Trophoblast cell (in vitro differentiated cells and primary cell): ENCODE data around the gene UBASH3B.
A peak's percentile ranks its signal among the peaks of the same experiment; 100 is the strongest.

ENCODE experiments used
- DNase-seq, 2 donors: peaks; one replicate each; pipeline ENCODE4 v3.0.0-alpha.2; 2016
- H2AFZ ChIP-seq: 2 replicates; pipeline ENCODE4 v1.6.1; 2013; ENCODE audit warnings: low read length, moderate library complexity, mild to moderate bottlenecking; ENCODE audit not compliant: insufficient read depth, poor library complexity
- H2AK5ac ChIP-seq: 2 replicates; pipeline ENCODE4 v1.6.1; 2013; ENCODE audit warnings: mild to moderate bottlenecking, low read length
- H2BK120ac ChIP-seq: 2 replicates; pipeline ENCODE4 v1.6.1; 2013; ENCODE audit warnings: low read length, mild to moderate bottlenecking, moderate library complexity; ENCODE audit not compliant: insufficient read depth, poor library complexity
- H2BK12ac ChIP-seq: 2 replicates; pipeline ENCODE4 v1.6.1; 2013; ENCODE audit warnings: mild to moderate bottlenecking, low read length, moderate library complexity
- H2BK5ac ChIP-seq: 2 replicates; pipeline ENCODE4 v1.6.1; 2013; ENCODE audit warnings: low read length, low read depth, moderate library complexity, mild to moderate bottlenecking; ENCODE audit not compliant: poor library complexity
- H3K14ac ChIP-seq: 2 replicates; pipeline ENCODE4 v1.6.1; 2013; ENCODE audit warnings: mild to moderate bottlenecking, low read length
- H3K18ac ChIP-seq: 2 replicates; pipeline ENCODE4 v1.6.1; 2013; ENCODE audit warnings: mild to moderate bottlenecking, low read length
- H3K23ac ChIP-seq: 2 replicates; pipeline ENCODE4 v1.6.1; 2013; ENCODE audit warnings: low read length
- H3K27ac ChIP-seq: 2 replicates; pipeline ENCODE4 v1.5.1; 2013; ENCODE audit warnings: low read depth, mild to moderate bottlenecking, inconsistent platforms, low read length, moderate library complexity
- H3K27me3 ChIP-seq: 2 replicates; pipeline ENCODE4 v1.6.1; 2013; ENCODE audit warnings: inconsistent platforms, mild to moderate bottlenecking, low read length, moderate library complexity; ENCODE audit not compliant: insufficient read depth
- H3K36me3 ChIP-seq, 2 experiments: 1 replicate in 1 of 2; 2 replicates in 1 of 2; pipeline ENCODE4 v1.6.1; 2013; ENCODE audit warnings: low read length in 2 of 2, mild to moderate bottlenecking in 2 of 2, moderate library complexity in 1 of 2; ENCODE audit not compliant: insufficient read depth in 2 of 2, control insufficient read depth in 1 of 2
- H3K4ac ChIP-seq: 2 replicates; pipeline ENCODE4 v1.6.1; 2013; ENCODE audit warnings: low read depth, mild to moderate bottlenecking, low read length, moderate library complexity
- H3K4me1 ChIP-seq, 2 experiments: 1 replicate in 1 of 2; 2 replicates in 1 of 2; pipeline ENCODE4 v1.6.1; 2013; ENCODE audit warnings: low read length in 2 of 2, mild to moderate bottlenecking in 2 of 2, moderate library complexity in 1 of 2; ENCODE audit not compliant: insufficient read depth in 2 of 2, control insufficient read depth in 1 of 2
- H3K4me2 ChIP-seq: 2 replicates; pipeline ENCODE4 v1.6.1; 2013; ENCODE audit warnings: inconsistent platforms, mild to moderate bottlenecking, low read length, moderate library complexity
- H3K4me3 ChIP-seq: 2 replicates; pipeline ENCODE4 v1.5.1; 2013; ENCODE audit warnings: mild to moderate bottlenecking, low read depth, low read length, inconsistent platforms
- H3K79me1 ChIP-seq: one replicate; pipeline ENCODE4 v1.6.1; 2013; ENCODE audit warnings: low read length
- H3K79me2 ChIP-seq: 2 replicates; pipeline ENCODE4 v1.6.1; 2013; ENCODE audit warnings: low read length, mild to moderate bottlenecking; ENCODE audit not compliant: control insufficient read depth, insufficient read depth, poor library complexity
- H3K9ac ChIP-seq: 2 replicates; pipeline ENCODE4 v1.6.1; 2013; ENCODE audit warnings: mild to moderate bottlenecking, low read length
- H3K9me3 ChIP-seq: 2 replicates; pipeline ENCODE4 v1.6.1; 2013; ENCODE audit warnings: low read depth, mild to moderate bottlenecking, control low read depth, inconsistent platforms, low read length; ENCODE audit not compliant: insufficient read depth
- H4K12ac ChIP-seq: 2 replicates; pipeline ENCODE4 v1.6.1; 2013; ENCODE audit warnings: low read depth, mild to moderate bottlenecking, low read length, moderate library complexity
- H4K8ac ChIP-seq: 2 replicates; pipeline ENCODE4 v1.6.1; 2013; ENCODE audit warnings: low read depth, mild to moderate bottlenecking, low read length, moderate library complexity
- H4K91ac ChIP-seq: one replicate; pipeline ENCODE4 v1.6.1; 2013; ENCODE audit warnings: low read depth, mild to moderate bottlenecking, low read length, moderate library complexity
- WGBS: extraction: QIAGEN DNeasy Blood & Tissue Kit; methylation state at CpG from one replicate; pipeline ENCODE4 v1.1.7; 2013; ENCODE audit warnings: missing lambda C conversion rate; ENCODE audit not compliant: insufficient read length, insufficient coverage; ENCODE audit errors: extremely low coverage; 5-methylcytosine and 5-hydroxymethylcytosine counted together

Gene UBASH3B

GRCh38 chr11:122775675-122776271, 120.3 kb downstream of the UBASH3B start:
- no peak overlapping the region for H2AFZ ChIP-seq
- DNase-seq, result no peak
- no CpG with 5 or more reads among the region's 3 CpGs for WGBS
- no peak overlapping the region for H3K27ac ChIP-seq
- H3K79me1 ChIP-seq, result peaks cover 23% of the 10 kb centered on the region
- no peak overlapping the region for H2BK12ac ChIP-seq
- H3K9me3 ChIP-seq, result peaks cover 2% of the 10 kb centered on the region
- peaks cover 28 to 33% of the 10 kb centered on the region in 2 experiments for H3K4me1 ChIP-seq
- no peak overlapping the region for H3K23ac ChIP-seq
- H4K91ac ChIP-seq, result no peak overlapping the region
- no peak overlapping the region for H2BK5ac ChIP-seq
- H3K4ac ChIP-seq, result no peak overlapping the region
- no peak overlapping the region for H4K12ac ChIP-seq
- H3K79me2 ChIP-seq, result peaks cover 12% of the 10 kb centered on the region
- no peak overlapping the region for H3K14ac ChIP-seq
- H2BK120ac ChIP-seq, result no peak overlapping the region
- no peak overlapping the region for H3K9ac ChIP-seq
- peaks cover 9 to 17% of the 10 kb centered on the region in 2 experiments for H3K36me3 ChIP-seq
- H3K4me3 ChIP-seq, result no peak overlapping the region
- no peaks in the 10 kb centered on the region for H3K27me3 ChIP-seq
- H2AK5ac ChIP-seq, result no peak overlapping the region
- no peak overlapping the region for H3K18ac ChIP-seq
- no peak overlapping the region for H4K8ac ChIP-seq
- H3K4me2 ChIP-seq, result no peak overlapping the region

GRCh38 chr11:122776546-122776945, 121.0 kb downstream of the UBASH3B start:
- WGBS, result no CpG with 5 or more reads among the region's 4 CpGs

GRCh38 chr11:122777343-122777742, 121.8 kb downstream of the UBASH3B start:
- Histone ChIP-seq H3K4me2 (no peak overlapping the region), H3K79me2 (peaks cover 12% of the 10 kb centered on the region), H2BK12ac (peak overlapping the region; percentile 96), H3K14ac (peak overlapping the region; percentile 21), H2AFZ (no peak overlapping the region), H3K23ac (no peak overlapping the region), H4K91ac (peak overlapping the region; percentile 75), H2BK120ac (peak overlapping the region; percentile 55), H3K27ac (peak overlapping the region; percentile 40), H3K4me3 (no peak overlapping the region), H2AK5ac (no peak overlapping the region), H4K12ac (no peak overlapping the region), H3K79me1 (peaks cover 28% of the 10 kb centered on the region), H4K8ac (peak overlapping the region; percentile 63), H3K27me3 (no peaks in the 10 kb centered on the region), H3K9me3 (peaks cover 3% of the 10 kb centered on the region), H3K4ac (no peak overlapping the region), H3K4me1 (peaks cover 28 to 36% of the 10 kb centered on the region in 2 experiments), H2BK5ac (peak overlapping the region; percentile 11), H3K18ac (peak overlapping the region; percentile 78), H3K9ac (no peak overlapping the region), H3K36me3 (peaks cover 11 to 21% of the 10 kb centered on the region in 2 experiments)
- no peak for DNase-seq
- no CpG with 5 or more reads among the region's 3 CpGs for WGBS

More at GRCh38 chr11:122776546-122776945, 121.0 kb downstream of the UBASH3B start:
- Histone ChIP-seq H3K36me3 (peaks cover 10 to 20% of the 10 kb centered on the region in 2 experiments), H2AFZ (no peak overlapping the region), H4K12ac (no peak overlapping the region), H3K27me3 (no peaks in the 10 kb centered on the region), H3K18ac (peak overlapping the region; percentile 78), H2BK5ac (peak overlapping the region; percentile 11), H3K79me2 (peaks cover 12% of the 10 kb centered on the region), H3K23ac (no peak overlapping the region), H3K79me1 (peaks cover 28% of the 10 kb centered on the region), H4K8ac (no peak overlapping the region), H2BK120ac (no peak overlapping the region), H3K14ac (no peak overlapping the region), H2BK12ac (no peak overlapping the region), H3K4me1 (peaks cover 31 to 36% of the 10 kb centered on the region in 2 experiments), H3K4me3 (no peak overlapping the region), H2AK5ac (no peak overlapping the region), H3K4ac (no peak overlapping the region), H3K9ac (no peak overlapping the region), H3K4me2 (no peak overlapping the region), H4K91ac (peak overlapping the region; percentile 75), H3K9me3 (peaks cover 3% of the 10 kb centered on the region), H3K27ac (no peak overlapping the region)
- no peak for DNase-seq

GRCh38 chr11:122778148-122778547, 122.6 kb downstream of the UBASH3B start:
- Histone ChIP-seq H3K27ac (peak overlapping the region; percentile 95), H3K36me3 (peaks cover 14 to 29% of the 10 kb centered on the region in 2 experiments), H3K79me2 (peaks cover 10% of the 10 kb centered on the region), H2BK5ac (no peak overlapping the region), H4K12ac (no peak overlapping the region), H3K4me1 (peaks cover 26 to 33% of the 10 kb centered on the region in 2 experiments), H2AK5ac (no peak overlapping the region), H3K4me2 (no peak overlapping the region), H2BK12ac (no peak overlapping the region), H3K9ac (no peak overlapping the region), H3K23ac (no peak overlapping the region), H4K8ac (no peak overlapping the region), H3K79me1 (peaks cover 28% of the 10 kb centered on the region), H3K4me3 (no peak overlapping the region), H4K91ac (no peak overlapping the region), H2BK120ac (no peak overlapping the region), H3K27me3 (no peaks in the 10 kb centered on the region), H3K9me3 (peaks cover 3% of the 10 kb centered on the region), H2AFZ (no peak overlapping the region), H3K4ac (no peak overlapping the region), H3K18ac (no peak overlapping the region), H3K14ac (no peak overlapping the region)
- peak; percentile 24 to 69 for DNase-seq
- no CpG with 5 or more reads among the region's 2 CpGs for WGBS
